CD4-positive, CD25-positive, alpha-beta regulatory T cell (primary cell): ENCODE results near the gene PLS1. TPM values are rescaled to one million over a fixed set of nuclear protein-coding genes. Genes with fewer than 3 reads are reported as not detected.
A peak's percentile ranks its signal among the peaks of the same experiment; 100 is the strongest.
"Not testable (repeated sequence)": the region's sequence is repeated elsewhere in the genome, so short reads cannot be mapped to it uniquely, and the experiment has no call there.

Experiments used
- ATAC-seq, 2 donors: fragments of 150-1000 bp; cut with Tn5 transposase; one replicate each; pipeline ENCODE4 v1.10.0; 2021; ENCODE audit warnings: low read depth in 2 of 2, moderate number of reproducible peaks in 2 of 2, moderate library complexity in 1 of 2
- DNase-seq, 3 donors: peaks; one replicate each; pipeline versions ENCODE4 v3.0.0 to v3.0.0-alpha.2; 2012 to 2022; ENCODE audit warnings: mixed read lengths in 1 of 3
- H3K27ac ChIP-seq: one replicate; pipeline ENCODE4 v1.7.0; 2013; ENCODE audit warnings: mild to moderate bottlenecking, low read length; ENCODE audit not compliant: insufficient read depth, poor library complexity, severe bottlenecking
- H3K27me3 ChIP-seq: one replicate; pipeline ENCODE4 v1.7.0; 2013; ENCODE audit warnings: low read length; ENCODE audit not compliant: control insufficient read depth, insufficient read depth
- H3K36me3 ChIP-seq: one replicate; pipeline ENCODE4 v1.7.0; 2013; ENCODE audit warnings: mild to moderate bottlenecking, low read length, moderate library complexity; ENCODE audit not compliant: control insufficient read depth, insufficient read depth
- H3K4me1 ChIP-seq: 2 replicates; pipeline ENCODE4 v1.7.0; 2013; ENCODE audit warnings: mild to moderate bottlenecking, low read length; ENCODE audit not compliant: insufficient read depth, control insufficient read depth, poor library complexity, severe bottlenecking
- H3K4me3 ChIP-seq: one replicate; pipeline ENCODE4 v1.7.0; 2013; ENCODE audit warnings: low read depth, mild to moderate bottlenecking, low read length, moderate library complexity
- H3K9me3 ChIP-seq, 2 experiments: 1 replicate in 1 of 2; 2 replicates in 1 of 2; pipeline ENCODE4 v1.7.0; 2013; ENCODE audit warnings: low read length in 2 of 2, mild to moderate bottlenecking in 1 of 2, moderate library complexity in 1 of 2; ENCODE audit not compliant: control insufficient read depth in 2 of 2
- H3K27ac Mint-ChIP-seq, 3 donors: one replicate each; pipeline ENCODE4 v1.8.0; 2020 to 2022; ENCODE audit warnings: mild to moderate bottlenecking in 3 of 3, mixed read lengths in 3 of 3, moderate library complexity in 2 of 3
- H3K27me3 Mint-ChIP-seq: one replicate; pipeline ENCODE4 v1.8.0; 2022; ENCODE audit warnings: mild to moderate bottlenecking, mixed read lengths
- H3K36me3 Mint-ChIP-seq: one replicate; pipeline ENCODE4 v1.8.0; 2020; ENCODE audit warnings: mixed read lengths
- H3K4me1 Mint-ChIP-seq, 4 donors: one replicate each; pipeline ENCODE4 v1.8.0; 2020 to 2022; ENCODE audit warnings: mixed read lengths in 4 of 4, mild to moderate bottlenecking in 1 of 4
- H3K4me3 Mint-ChIP-seq, 4 donors: one replicate each; pipeline ENCODE4 v1.8.0; 2020 to 2022; ENCODE audit warnings: mild to moderate bottlenecking in 4 of 4, mixed read lengths in 4 of 4, moderate library complexity in 3 of 4
- H3K9me3 Mint-ChIP-seq, 7 donors: one replicate each; pipeline ENCODE4 v1.8.0; 2020 to 2022; ENCODE audit warnings: mixed read lengths in 7 of 7, mild to moderate bottlenecking in 3 of 7, moderate library complexity in 2 of 7
- polyA plus RNA-seq, 4 donors: library from polyadenylated mRNA; unstranded; fragments of 300-500 nt; fragmentation: Illumina TruSeq; gene quantifications; one replicate each; pipeline ENCODE4 v1.2.3, GENCODE V29; 2021
- total RNA-seq: library from RNA; stranded (reverse); gene quantifications from one replicate; pipeline ENCODE4 v1.2.3, GENCODE V29; 2022

The PLS1 gene
- total and polyA plus RNA-seq, 5 donors from 2014 or later = 1.00 to 4.7 (median 2.5) TPM

- H3K27ac Mint-ChIP-seq = peak overlapping the region in 1 of 3 donors; percentile 2
- peaks cover 13% of the 10 kb centered on the region for H3K27me3 Mint-ChIP-seq
- ATAC-seq = no peak
These were observed 1.7 kb downstream of the PLS1 start for GRCh38 chr3:142597906-142598305.

GRCh38 chr3:142601713-142602112 lies 5.5 kb downstream of the PLS1 start:
- Mint-ChIP-seq H3K27me3 (peaks cover 8% of the 10 kb centered on the region), H3K9me3 (no peaks in the 10 kb centered on the region)
- H3K27ac ChIP-seq = no peak overlapping the region

More at GRCh38 chr3:142597906-142598305, 1.7 kb downstream of the PLS1 start:
- Mint-ChIP-seq H3K9me3 (no peaks in the 10 kb centered on the region), H3K4me3 (peak overlapping the region; percentile 53 to 90 (median 66)), H3K4me1 (peaks cover 7 to 28% (median 11%) of the 10 kb centered on the region in 4 donors), H3K36me3 (no peaks in the 10 kb centered on the region)
- Histone ChIP-seq H3K36me3 (no peaks in the 10 kb centered on the region), H3K4me1 (peaks cover 5% of the 10 kb centered on the region), H3K27ac (no peak overlapping the region), H3K9me3 (no peaks in the 10 kb centered on the region), H3K27me3 (peaks cover 2% of the 10 kb centered on the region), H3K4me3 (no peak overlapping the region)
- no peak for DNase-seq

DNA sequence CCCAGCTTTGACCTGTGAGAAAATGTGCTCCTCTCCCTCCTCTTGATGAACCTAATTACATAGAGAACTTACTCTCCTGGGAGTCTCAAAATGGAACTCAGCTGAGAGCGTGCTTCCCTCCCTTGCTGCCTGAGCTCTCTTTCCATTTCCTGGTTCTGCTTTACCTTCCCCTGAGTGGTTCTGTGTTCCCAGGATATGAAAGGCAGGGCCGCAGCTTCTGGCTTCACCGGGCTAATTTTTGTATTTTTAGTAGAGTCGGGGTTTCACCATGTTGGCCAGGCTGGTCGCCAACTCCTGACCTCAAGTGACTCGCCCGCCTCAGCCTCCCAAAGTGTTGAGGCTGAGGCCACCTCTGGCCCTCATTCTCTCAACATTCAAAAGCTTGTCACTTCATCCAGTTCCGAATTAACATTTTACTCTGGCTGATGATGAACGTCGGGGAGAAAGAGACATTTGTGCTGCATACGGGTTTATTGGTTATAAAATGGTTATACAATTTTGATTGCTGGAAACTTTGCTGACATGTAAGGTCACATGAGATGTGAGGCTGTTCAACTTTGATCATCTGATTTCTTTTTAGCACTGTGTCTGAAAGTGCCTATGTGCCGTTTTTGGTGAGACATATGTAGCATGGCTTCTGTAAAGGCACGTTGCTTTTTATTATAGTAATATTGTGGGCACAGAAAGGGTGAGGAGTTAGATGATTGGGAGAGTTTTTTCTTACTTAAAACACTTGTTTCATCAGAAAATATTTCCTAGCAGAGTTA lies 6.6 kb downstream of the PLS1 start:
- H3K4me3 ChIP-seq = no peak overlapping the region
- no peaks in the 10 kb centered on the region for H3K9me3 ChIP-seq
- ATAC-seq = no peak
- Mint-ChIP-seq H3K9me3 (no peaks in the 10 kb centered on the region), H3K36me3 (no peaks in the 10 kb centered on the region), H3K27ac (no peak overlapping the region), H3K4me1 (peaks cover 0 to 7% (median 5%) of the 10 kb centered on the region in 4 donors), H3K27me3 (peaks cover 8% of the 10 kb centered on the region), H3K4me3 (no peak overlapping the region)
- H3K27ac ChIP-seq = no peak overlapping the region
- no peaks in the 10 kb centered on the region for H3K4me1 ChIP-seq
- no peaks in the 10 kb centered on the region for H3K36me3 ChIP-seq
- no peak for DNase-seq
- no peaks in the 10 kb centered on the region for H3K27me3 ChIP-seq

More at GRCh38 chr3:142601713-142602112, 5.5 kb downstream of the PLS1 start:
- ATAC-seq = no peak
- H3K4me1 ChIP-seq = peaks cover 2% of the 10 kb centered on the region
- H3K36me3 ChIP-seq = no peaks in the 10 kb centered on the region
- no peak overlapping the region for H3K4me3 ChIP-seq
- Mint-ChIP-seq H3K4me1 (peaks cover 0 to 15% (median 9%) of the 10 kb centered on the region in 4 donors), H3K36me3 (no peaks in the 10 kb centered on the region), H3K4me3 (no peak overlapping the region), H3K27ac (no peak overlapping the region)
- no peaks in the 10 kb centered on the region for H3K9me3 ChIP-seq
- H3K27me3 ChIP-seq = no peaks in the 10 kb centered on the region
- DNase-seq = no peak

GRCh38 chr3:142603386-142603705 lies 7.2 kb downstream of the PLS1 start:
- not testable (repeated sequence) for H3K4me3 ChIP-seq, H3K36me3 Mint-ChIP-seq, H3K27me3 Mint-ChIP-seq, H3K9me3 Mint-ChIP-seq, H3K27ac Mint-ChIP-seq, H3K4me1 ChIP-seq, ATAC-seq, H3K4me1 Mint-ChIP-seq, H3K9me3 ChIP-seq, DNase-seq, H3K27me3 ChIP-seq, H3K27ac ChIP-seq, H3K36me3 ChIP-seq, H3K4me3 Mint-ChIP-seq

- Mint-ChIP-seq H3K27me3 (peaks cover 8% of the 10 kb centered on the region), H3K27ac (no peak overlapping the region), H3K36me3 (no peaks in the 10 kb centered on the region), H3K9me3 (no peaks in the 10 kb centered on the region), H3K4me1 (no peaks in the 10 kb centered on the region), H3K4me3 (no peak overlapping the region)
- ATAC-seq (no peak), DNase-seq (no peak)
- no peaks in the 10 kb centered on the region for H3K9me3 ChIP-seq
- H3K4me3 ChIP-seq = no peak overlapping the region
- H3K27me3 ChIP-seq = no peaks in the 10 kb centered on the region
- no peaks in the 10 kb centered on the region for H3K36me3 ChIP-seq
- no peak overlapping the region for H3K27ac ChIP-seq
- no peaks in the 10 kb centered on the region for H3K4me1 ChIP-seq
These were observed 8.7 kb downstream of the PLS1 start for GRCh38 chr3:142604940-142605339.

- Histone ChIP-seq H3K27me3 (no peaks in the 10 kb centered on the region), H3K4me1 (no peaks in the 10 kb centered on the region), H3K4me3 (no peak overlapping the region), H3K9me3 (no peaks in the 10 kb centered on the region), H3K27ac (no peak overlapping the region), H3K36me3 (no peaks in the 10 kb centered on the region)
- Mint-ChIP-seq H3K9me3 (no peaks in the 10 kb centered on the region), H3K27ac (no peak overlapping the region), H3K36me3 (no peaks in the 10 kb centered on the region), H3K4me1 (no peaks in the 10 kb centered on the region), H3K4me3 (no peak overlapping the region), H3K27me3 (peaks cover 8% of the 10 kb centered on the region)
- no peak for DNase-seq
- no peak for ATAC-seq
These were observed 12.4 kb downstream of the PLS1 start for GRCh38 chr3:142608631-142609030.

- H3K4me3 Mint-ChIP-seq = no peak overlapping the region
These were observed 12.9 kb downstream of the PLS1 start for GRCh38 chr3:142609136-142609535.

DNA sequence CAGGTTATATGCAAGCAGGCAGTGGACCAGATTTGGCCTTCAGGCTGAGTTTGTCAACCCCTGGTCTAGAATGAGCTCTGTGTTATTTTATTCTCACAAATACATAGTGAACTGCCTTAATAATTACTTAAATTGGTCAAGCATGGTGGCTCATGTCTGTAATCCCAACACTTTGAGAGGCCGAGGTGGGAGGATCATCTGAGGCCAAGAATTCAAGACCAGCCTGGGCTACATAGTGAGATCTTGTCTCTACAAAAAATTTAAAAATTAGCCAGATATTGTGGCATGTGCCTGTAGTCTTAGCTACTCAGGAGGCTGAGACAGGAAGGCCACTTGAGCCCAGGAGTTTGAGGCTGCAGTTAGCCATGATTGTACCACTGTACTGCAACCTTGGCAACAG lies 15.0 kb downstream of the PLS1 start:
- H3K36me3 ChIP-seq = no peaks in the 10 kb centered on the region
- H3K27me3 Mint-ChIP-seq = peaks cover 4% of the 10 kb centered on the region
- no peak overlapping the region for H3K27ac Mint-ChIP-seq
- DNase-seq = no peak
- H3K36me3 Mint-ChIP-seq = no peaks in the 10 kb centered on the region
- H3K27ac ChIP-seq = no peak overlapping the region
- no peak overlapping the region for H3K4me3 ChIP-seq
- peaks cover 0 to 2% (median 0%) of the 10 kb centered on the region in 4 donors for H3K4me1 Mint-ChIP-seq
- H3K9me3 ChIP-seq = no peaks in the 10 kb centered on the region
- H3K4me1 ChIP-seq = no peaks in the 10 kb centered on the region
- ATAC-seq = no peak
- H3K27me3 ChIP-seq = no peaks in the 10 kb centered on the region
- H3K4me3 Mint-ChIP-seq = no peak overlapping the region
- peaks cover 0 to 3% (median 0%) of the 10 kb centered on the region in 7 donors for H3K9me3 Mint-ChIP-seq

More at GRCh38 chr3:142609136-142609535, 12.9 kb downstream of the PLS1 start:
- Mint-ChIP-seq H3K36me3 (no peaks in the 10 kb centered on the region), H3K27me3 (peaks cover 10% of the 10 kb centered on the region), H3K27ac (no peak overlapping the region), H3K4me1 (peaks cover 0 to 2% (median 0%) of the 10 kb centered on the region in 4 donors), H3K9me3 (no peaks in the 10 kb centered on the region)
- no peaks in the 10 kb centered on the region for H3K4me1 ChIP-seq
- H3K9me3 ChIP-seq = no peaks in the 10 kb centered on the region
- no peak overlapping the region for H3K4me3 ChIP-seq
- H3K36me3 ChIP-seq = no peaks in the 10 kb centered on the region
- H3K27ac ChIP-seq = no peak overlapping the region
- no peaks in the 10 kb centered on the region for H3K27me3 ChIP-seq
- DNase-seq (no peak), ATAC-seq (no peak)
